C4-2B (cell line): ENCODE measurements around the gene PDE4D.

Source experiments
- H3K27ac ChIP-seq: fragments of 450-650 bp; 2 replicates; pipeline ENCODE4 v1.5.1; 2017
- CTCF ChIP-seq: fragments of 450-650 bp; conservative IDR thresholded peaks from 2 replicates; pipeline ENCODE4 v1.5.1; 2017; ENCODE audit warnings: mild to moderate bottlenecking
- ZFX ChIP-seq: fragments of 450-650 bp; IDR thresholded peaks from 2 replicates; pipeline ENCODE4 v1.6.1; 2017

PDE4D gene

GRCh38 chr5:59296317-59297264 lies 596.9 kb downstream of the PDE4D start:
- H3K27ac ChIP-seq, result no peak overlapping the region
- no peak for TF ChIP-seq ZFX
- TF ChIP-seq CTCF, result no peak

- H3K27ac ChIP-seq, result no peak overlapping the region
- TF ChIP-seq CTCF (no peak), ZFX (no peak)
Measured at GRCh38 chr5:59293700-59294099, 599.8 kb downstream of the PDE4D start.

GRCh38 chr5:59291941-59292340 lies 601.6 kb downstream of the PDE4D start:
- H3K27ac ChIP-seq, result no peak overlapping the region
- TF ChIP-seq CTCF (no peak), ZFX (no peak)

- peak overlapping the region; percentile 62 for H3K27ac ChIP-seq
- no peak for TF ChIP-seq ZFX
- TF ChIP-seq CTCF, result no peak
Measured at GRCh38 chr5:59287884-59288283, 605.6 kb downstream of the PDE4D start.

- peak overlapping the region; percentile 62 for H3K27ac ChIP-seq
- TF ChIP-seq CTCF (no peak), ZFX (no peak)
Measured at GRCh38 chr5:59287361-59287760, 606.2 kb downstream of the PDE4D start.

GRCh38 chr5:59286510-59286909 lies 607.0 kb downstream of the PDE4D start:
- TF ChIP-seq ZFX (no peak), CTCF (no peak)
- no peak overlapping the region for H3K27ac ChIP-seq

- H3K27ac ChIP-seq, result no peak overlapping the region
- no peak for TF ChIP-seq CTCF
- no peak for TF ChIP-seq ZFX
Measured at GRCh38 chr5:59285300-59286016, 608.1 kb downstream of the PDE4D start.
